HG03135 (cell line): ENCODE results near the gene PTH2R.
"Not testable (repeated sequence)": the region's sequence is repeated elsewhere in the genome, so short reads cannot be mapped to it uniquely, and the experiment has no call there.

Experiments used
- ATAC-seq: cut with Tn5 transposase; IDR thresholded peaks from one replicate; pipeline ENCODE4 v1.9.1; 2021; ENCODE audit warnings: mild to moderate bottlenecking, moderate library complexity; ENCODE audit not compliant: unreplicated experiment

The PTH2R gene

DNA sequence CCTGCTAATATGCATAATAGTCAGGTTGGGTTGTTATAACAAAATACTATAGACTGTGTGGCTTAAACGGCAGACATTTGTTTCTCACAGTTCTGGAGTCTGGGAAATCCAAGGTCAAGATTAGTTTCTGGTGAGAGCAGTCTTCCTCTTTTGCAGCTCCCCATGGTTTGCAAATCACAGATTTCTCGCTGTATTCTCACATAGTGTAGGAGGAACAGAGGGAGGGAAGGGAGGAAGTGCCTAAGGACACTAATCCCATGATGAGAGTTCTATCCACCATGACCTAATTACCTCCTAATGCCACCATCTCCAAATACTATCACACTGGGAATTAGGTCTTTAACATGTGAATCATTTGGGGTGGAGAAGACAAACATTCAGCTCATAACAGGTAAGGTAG lies 20.1 kb upstream of the PTH2R start:
- no peak for ATAC-seq

DNA sequence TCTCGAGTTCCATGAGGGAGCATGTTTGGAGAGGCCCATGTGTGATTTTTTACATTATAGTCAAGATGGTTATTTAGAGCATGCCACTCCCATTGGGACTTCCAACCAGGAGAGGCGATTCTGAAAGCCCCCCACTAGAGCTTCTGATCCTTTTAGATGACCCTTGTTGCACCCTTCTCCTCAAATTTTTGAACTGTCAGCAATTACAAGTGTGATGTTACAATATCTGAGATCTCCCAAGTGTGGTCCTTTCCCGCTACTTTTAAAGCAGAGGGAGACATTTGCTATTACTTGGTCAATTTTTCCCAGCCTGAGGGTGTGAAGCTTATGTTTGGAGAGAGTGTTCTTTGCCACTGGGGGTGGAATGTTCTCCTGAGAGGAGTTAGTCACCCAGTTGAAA lies 16.7 kb upstream of the PTH2R start:
- ATAC-seq, result no peak

DNA sequence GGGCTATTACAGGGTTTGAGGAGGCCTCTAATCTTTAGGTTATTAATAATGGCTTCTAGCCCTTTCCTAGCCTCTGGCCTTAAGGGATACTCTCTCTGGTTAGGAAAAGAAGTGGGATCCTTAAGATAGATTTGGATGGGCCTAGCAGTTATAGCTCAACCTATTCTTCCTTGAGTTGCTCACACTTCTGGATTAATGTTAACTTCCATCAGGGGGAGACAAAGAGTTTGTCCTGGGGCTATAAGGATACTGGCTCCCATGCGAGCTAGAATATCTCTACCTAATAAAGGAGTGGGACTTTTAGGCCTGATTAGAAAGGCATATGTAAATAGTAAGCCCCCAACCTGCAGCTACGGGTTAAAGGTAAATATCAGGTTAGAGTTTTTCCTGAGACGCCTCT lies 14.3 kb upstream of the PTH2R start:
- ATAC-seq, result no peak

DNA sequence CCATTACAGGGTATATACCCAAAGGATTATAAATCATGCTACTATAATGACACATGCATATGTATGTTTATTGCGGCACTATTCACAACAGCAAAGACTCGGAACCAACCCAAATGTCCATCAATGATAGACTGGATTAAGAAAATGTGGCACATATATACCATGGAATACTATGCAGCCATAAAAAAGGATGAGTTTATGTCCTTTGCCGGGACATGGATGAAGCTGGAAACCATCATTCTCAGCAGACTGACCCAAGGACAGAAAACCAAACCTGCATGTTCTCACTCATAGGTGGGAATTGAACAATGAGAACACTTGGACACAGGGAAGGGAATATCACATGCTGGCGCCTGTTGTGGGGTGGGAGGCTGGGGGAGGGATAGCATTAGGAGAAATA lies 9.8 kb upstream of the PTH2R start:
- not testable (repeated sequence) for ATAC-seq

DNA sequence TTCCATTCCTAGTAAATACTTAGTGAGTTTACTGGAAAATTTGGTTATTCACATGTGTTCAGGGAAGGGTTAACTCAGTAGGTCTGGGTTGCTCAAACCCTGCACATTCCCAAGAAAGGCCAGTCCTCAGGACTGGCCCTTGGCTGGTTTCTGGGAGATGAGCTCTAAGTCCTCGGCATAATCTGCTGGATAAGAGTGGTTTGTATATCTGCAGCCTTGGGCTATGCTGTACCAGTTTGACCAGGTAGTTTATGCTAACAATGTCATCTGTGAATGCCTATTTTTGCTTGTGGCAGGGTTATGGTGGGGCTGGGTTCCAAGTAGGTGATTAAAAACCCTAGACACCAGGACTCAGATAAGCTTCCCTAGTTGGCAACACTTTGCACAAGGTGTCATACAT lies 7.4 kb upstream of the PTH2R start:
- ATAC-seq, result no peak

DNA sequence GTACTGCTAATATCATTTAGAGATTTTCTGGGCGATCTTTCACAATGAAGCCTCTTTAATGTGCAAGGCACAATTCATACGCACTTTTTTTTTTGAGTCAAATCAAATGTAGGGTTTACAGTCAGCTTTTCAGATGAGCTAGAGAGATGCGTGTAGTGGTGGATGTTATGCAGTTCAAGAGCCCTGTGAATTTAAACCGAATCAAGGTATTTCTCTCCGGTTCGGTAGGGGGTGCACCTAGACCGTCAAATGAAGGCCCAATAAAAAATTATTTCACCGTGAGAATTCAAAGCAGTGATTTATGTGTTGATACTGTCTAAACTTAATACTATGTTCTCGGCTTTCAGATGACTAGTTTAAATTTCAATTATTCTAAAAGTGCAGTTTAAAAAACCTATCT lies 1.1 kb downstream of the PTH2R start:
- no peak for ATAC-seq

DNA sequence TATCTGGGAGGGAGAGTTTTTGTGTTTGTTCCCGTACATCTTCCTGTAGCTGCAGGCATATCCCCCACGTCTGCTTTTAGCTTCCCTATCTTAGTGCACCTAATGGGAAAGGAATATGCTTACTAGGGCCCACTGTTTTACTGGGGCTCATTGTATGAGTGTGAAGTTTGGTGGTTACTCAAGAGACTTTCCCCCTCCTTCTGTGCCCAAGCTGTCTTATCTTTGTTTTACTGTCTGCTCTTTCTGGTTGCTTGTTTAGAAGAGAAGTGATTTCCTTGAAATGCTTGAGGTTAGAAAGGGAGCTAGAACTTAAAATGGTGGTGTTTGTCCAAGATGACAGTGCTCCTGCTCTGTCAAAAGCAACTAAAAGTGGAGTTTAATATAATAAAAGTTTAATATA lies 7.3 kb downstream of the PTH2R start:
- ATAC-seq, result no peak

DNA sequence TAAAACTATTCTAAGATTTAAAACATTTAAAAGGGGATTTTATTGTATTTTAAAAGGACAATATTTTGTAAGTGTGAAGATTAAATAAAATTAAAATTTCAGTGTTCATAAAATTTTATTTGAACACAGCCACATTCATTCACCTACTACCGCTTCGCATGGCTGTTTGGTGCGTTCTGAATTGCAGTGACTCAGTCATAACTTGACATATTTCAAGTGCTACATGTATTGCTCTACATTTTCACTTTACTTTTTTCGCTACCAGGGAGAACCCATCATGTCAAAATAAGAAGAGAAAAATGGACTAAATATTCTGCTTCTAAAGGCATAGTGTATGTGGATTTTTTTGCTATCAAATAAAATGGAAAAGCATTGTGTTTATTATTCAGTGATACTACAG lies 8.7 kb downstream of the PTH2R start:
- no peak for ATAC-seq

DNA sequence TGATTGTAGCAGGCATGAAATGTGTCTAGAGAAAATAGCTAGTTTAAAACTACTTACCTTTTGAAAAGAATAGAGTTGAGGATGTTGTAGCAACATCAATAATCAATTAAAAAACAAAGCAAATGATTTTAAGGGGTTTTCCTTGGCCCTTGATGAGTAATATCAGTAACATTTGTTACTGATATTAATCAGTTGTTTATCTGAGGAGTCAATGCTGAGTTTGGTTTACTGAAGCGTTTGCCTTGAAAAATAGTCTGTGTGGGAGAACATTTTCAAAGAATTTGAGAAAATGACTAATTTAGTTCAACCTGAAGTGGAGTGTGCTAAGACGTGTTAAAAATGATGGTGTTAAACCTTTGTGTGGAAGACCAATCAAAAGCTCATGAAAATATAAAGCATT lies 9.3 kb downstream of the PTH2R start:
- ATAC-seq, result peak; percentile 55

DNA sequence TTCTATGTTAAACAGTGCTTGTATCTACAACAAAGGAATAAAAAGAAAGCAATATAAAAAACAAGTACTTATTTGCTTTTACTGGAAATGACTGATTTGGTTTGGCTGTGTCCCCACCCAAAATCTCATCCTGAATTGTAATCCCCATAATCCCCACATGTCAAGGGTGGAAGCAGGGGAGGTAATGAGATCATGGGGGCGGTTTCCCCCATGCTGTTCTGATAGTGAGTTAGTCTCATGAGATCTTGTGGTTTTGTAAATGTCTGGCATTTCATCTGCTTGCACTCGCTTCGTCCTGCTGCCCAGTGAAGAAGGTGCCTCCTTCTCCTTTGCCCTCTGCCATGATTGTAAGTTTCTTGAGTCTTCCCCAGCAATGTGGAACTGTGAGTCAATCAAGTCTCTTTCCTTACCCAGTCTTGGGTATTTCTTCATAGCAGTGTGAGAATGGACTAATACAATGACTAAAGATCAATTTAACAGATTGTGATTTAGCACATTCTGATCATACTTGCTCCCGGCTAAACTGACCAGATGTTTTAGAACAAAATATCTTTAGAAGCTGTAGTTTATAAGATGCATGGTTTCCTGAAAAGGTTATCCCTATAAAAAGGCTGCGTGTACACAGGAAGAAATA lies 19.9 kb downstream of the PTH2R start:
- no peak for ATAC-seq

DNA sequence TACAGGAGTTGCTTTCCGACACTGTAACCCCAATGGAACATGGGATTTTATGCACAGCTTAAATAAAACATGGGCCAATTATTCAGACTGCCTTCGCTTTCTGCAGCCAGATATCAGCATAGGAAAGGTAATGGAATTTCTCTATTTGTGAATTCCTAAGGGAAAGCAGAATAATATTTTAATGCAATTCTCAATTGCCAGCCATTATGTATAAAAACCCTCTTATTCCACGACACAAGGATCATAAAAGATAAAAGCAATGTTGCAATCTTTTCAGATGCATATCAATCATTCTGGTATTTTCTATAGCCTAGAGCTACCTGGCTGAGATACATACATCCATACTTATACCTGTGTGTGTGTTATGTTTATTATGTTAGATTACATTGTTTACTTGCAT lies 31.2 kb downstream of the PTH2R start:
- no peak for ATAC-seq

DNA sequence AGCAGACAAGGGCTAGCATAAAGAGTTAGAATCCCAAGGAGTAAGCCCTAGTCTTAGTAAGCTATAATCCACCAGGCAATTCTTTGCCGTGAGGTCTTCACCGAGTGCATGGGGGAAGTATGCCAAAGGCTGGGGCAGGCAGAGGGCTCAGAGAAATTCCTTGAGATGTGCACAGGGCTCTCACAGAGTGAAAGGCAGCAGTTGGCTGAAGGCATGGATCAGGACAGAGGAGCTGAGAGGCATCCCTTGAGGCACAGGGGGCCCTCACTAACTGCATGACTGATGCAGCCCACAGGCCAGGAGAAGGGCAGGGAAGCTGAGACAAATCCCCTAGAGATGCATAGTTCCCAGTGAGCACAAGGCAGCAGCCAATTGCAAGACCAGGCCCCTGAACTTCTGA lies 34.1 kb downstream of the PTH2R start:
- no peak for ATAC-seq

DNA sequence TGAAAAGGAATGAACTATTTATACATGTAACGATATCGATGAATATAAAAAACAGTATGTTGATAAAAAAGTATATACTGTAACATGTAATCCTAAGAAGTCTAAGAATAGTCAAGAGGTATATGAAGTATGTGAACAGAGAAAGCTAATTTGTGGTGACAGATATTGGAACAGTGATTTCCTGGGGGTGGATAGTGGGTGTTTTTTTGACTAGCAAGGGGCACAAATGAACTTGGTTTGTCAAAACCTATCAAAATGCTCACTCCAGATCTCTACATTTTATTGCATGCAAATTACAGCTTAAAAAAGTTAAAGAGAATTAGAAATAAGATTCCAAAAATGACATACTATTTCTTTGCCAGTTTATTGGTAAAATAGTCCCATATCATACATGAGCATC lies 35.4 kb downstream of the PTH2R start:
- ATAC-seq, result no peak

DNA sequence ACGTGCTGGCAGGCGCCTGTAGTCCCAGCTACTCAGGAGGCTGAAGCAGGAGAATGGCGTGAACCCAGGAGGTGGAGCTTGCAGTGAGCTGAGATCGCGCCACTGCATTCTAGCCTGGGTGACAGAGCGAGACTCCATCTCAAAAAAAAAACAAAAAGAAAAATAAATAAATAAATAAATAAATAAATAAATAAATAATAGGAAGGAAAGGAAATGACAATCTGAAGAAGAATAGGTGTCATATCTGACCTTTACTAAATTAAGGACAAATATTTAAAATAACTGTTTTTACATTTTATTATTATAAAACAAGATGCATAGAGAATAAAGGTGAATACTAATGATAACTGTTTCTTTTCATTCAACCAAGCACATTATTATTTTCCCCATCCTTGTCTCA lies 40.9 kb downstream of the PTH2R start:
- ATAC-seq, result not testable (repeated sequence)

DNA sequence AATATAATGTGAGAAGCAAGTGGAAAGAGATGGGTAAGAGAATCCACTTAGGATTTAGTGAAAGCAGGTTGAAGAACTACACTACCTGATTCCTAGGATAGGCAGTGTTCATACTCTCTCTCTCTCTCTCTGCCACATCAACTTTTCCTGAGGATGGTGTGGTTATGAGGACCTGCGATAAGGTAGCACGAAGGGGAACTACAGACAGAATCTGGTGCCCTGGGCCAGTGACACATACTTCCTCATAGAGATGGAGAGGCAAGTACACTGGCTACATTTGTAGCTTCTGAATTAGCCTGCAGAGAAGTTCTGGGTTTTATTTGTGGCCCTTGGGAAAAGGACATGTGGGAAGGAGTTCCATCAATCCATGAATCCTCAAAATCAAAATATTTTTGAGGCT lies 44.5 kb downstream of the PTH2R start:
- ATAC-seq, result no peak

DNA sequence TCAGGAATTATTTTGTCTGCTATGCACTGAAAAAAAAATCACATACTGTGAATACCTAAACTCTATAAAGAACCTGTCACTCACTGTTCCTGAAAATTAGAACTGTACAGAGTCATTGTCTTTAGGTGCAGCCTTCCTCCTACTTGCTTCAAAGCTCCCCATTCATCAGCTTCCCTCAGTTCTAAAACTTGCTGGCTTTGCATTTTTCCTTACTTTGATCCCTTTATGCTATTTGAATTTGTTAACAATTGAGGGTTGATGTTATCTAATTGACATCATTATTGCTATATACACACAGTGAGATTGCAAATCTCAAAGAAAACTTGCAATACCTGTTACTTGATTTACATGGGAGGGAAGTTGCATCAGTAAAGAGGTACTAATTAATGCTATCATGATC lies 48.3 kb downstream of the PTH2R start:
- ATAC-seq, result no peak

DNA sequence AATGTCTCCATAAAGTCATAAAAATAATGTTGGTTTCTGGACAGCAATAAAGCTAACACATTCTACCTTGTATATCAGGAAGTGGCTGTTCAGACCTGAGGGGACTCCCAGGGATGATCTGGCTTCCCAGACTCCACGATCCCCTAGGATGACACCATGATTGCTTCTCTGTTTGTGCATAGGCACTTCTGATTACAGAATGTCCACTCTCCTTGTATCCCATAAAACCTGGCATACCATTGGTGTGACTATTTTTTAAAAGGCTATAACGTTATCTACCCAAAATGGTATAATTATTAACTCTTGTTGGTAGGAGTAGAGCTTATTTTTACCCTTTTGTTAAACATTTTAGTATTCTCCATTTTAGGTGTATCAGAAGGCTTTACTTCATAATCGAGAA lies 57.1 kb downstream of the PTH2R start:
- ATAC-seq, result no peak

DNA sequence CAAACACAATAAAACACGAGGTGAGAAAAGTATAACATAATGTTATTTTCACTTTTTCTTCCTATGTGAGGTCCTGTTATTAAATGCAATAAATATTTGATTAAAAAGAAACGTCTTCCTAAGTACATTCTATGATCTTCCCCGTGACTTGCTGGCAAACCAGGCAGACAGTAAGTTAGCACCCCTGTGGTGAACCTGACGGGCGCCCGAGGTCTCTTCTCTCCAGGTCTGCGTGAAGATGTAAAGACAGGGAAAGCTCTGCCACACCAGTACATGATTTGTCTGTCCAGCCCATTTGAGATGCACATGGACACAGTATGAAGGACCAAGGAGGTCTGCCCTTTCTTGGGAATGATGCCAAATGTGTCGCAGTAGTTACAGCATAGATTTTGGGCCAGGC lies 57.6 kb downstream of the PTH2R start:
- ATAC-seq, result no peak

DNA sequence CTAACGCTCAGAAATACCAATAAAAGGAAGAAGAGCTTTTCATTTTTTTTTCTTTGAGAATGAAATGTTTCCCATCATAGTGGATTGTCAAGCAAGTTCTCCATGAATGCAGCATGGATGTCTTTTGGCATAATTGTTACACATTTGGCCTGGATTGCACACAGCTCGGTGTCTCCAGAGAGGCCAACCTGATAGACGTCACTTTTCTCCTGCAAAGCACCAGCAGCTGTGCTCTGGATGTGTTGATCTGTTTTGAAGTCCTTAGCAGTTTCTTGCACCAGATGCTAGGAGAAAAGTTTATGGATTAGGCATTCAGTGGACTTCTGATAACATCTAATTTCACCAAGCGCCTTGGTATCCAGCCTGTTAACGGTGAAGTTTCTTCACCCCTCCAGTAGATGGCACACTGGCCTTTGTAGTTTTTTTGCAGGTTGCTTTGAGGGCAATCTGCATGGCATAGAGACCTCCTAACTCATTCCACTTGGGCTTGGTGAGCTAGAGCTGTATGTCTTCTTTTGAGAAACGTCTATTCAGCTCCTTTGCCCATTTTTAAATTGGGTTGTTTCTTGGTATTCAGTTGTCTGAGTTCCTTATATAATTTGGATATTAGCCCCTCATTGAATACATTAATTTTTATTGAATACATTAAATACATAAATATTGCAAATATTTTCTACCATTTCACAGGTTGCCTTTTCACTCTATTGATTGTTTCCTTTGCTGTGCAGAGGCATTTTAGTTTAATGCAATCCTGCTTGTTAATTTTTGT lies 59.7 kb downstream of the PTH2R start:
- peak; percentile 68 for ATAC-seq

DNA sequence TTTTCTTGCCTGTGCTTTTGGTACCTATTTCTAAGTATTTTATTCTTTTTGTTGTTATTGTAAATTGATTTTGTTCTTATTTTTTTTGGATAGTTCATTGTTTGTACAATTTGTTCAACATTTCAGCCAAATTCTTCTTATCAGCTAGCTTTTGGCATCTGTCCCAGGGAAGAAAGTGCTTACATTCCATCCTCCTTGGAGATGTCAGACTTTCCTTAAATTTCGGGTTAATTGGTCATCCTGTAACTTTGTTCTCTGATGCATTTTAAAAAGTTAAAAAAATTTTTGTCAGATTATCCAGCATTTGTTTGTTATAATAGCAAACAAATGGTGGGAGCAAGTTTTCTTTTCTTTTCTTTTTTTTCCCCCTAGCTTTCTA lies 60.3 kb downstream of the PTH2R start:
- no peak for ATAC-seq

DNA sequence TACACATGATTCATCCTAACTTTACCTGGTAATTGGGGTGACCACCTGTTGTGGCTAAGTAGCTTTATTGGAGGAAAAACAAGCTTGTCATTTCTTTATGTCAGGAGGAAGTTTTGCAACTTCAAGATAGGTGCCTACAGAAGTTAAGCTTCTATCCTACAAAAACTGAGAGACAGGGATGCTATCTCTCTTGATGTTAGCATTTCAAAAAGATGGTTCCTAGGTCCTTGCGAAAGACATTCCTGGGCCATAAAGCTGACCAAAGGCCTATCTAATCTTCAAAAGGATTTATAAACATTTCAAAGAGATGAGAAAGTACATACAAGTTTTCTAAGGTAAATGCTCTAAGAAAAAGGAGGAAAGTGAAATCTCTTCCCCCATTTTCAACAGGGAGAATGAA lies 61.0 kb downstream of the PTH2R start:
- ATAC-seq, result no peak

DNA sequence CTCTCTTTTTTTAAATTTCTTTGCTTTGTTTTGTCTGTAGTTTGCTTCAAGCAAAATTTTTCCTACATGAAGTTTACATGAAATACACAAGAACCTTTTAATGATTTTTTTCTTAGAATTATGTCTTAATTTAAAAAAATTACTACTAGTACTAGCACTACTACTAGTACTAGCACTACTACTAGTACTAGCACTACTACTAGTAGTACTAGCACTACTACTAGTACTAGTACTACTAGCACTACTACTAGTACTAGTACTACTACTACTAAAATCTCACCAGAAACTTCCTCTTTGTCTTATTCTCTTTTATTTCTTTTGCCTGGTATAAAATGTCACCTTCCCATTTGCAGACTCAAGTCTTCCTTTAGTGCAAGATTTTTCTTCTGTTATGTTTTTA lies 71.1 kb downstream of the PTH2R start:
- no peak for ATAC-seq

DNA sequence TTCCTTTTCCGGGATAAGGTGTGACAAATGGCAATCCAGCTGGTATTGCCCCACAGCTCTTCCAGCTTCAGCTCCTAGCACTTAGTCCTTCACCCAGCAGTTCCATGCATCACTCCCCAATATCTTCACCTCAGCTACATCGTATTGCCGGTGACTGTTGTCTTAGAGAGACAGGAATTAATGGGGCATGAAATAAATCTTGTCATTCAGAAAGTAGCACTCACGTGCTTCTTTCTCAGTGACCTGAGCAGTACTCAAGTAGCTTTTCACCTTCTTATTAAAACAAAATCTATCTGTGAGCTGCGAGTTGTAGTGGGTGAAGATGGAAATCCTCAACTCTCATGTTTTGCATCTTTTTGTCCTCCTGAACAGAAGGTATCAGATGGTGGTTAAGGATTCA lies 72.8 kb downstream of the PTH2R start:
- ATAC-seq, result no peak
